Activated naive CD8-positive, alpha-beta T cell treated with anti-CD3 and anti-CD28 coated beads, Interleukin-2, amount 50 U/mL, for 24 hours (primary cell): Measurements from ENCODE around the gene FOXN3.
"Not testable (repeated sequence)": the region's sequence is repeated elsewhere in the genome, so short reads cannot be mapped to it uniquely, and the experiment has no call there.

ENCODE experiments used
- ATAC-seq: fragments of 150-1000 bp; cut with Tn5 transposase; one replicate; pipeline ENCODE4 v1.10.0; 2021
- DNase-seq: peaks from one replicate; pipeline ENCODE4 v3.0.0; 2021
- H3K27ac Mint-ChIP-seq: one replicate; pipeline ENCODE4 v1.8.0; 2021; ENCODE audit warnings: mild to moderate bottlenecking, mixed read lengths
- H3K27me3 Mint-ChIP-seq: one replicate; pipeline ENCODE4 v1.8.0; 2021; ENCODE audit warnings: mixed read lengths
- H3K36me3 Mint-ChIP-seq: one replicate; pipeline ENCODE4 v1.8.0; 2021; ENCODE audit warnings: low read depth, mixed read lengths
- H3K4me1 Mint-ChIP-seq: one replicate; pipeline ENCODE4 v1.8.0; 2021; ENCODE audit warnings: mixed read lengths
- H3K4me3 Mint-ChIP-seq: one replicate; pipeline ENCODE4 v1.8.0; 2021; ENCODE audit warnings: mild to moderate bottlenecking, moderate library complexity, mixed read lengths
- H3K9me3 Mint-ChIP-seq: one replicate; pipeline ENCODE4 v1.8.0; 2021; ENCODE audit warnings: mixed read lengths

Gene FOXN3

DNA sequence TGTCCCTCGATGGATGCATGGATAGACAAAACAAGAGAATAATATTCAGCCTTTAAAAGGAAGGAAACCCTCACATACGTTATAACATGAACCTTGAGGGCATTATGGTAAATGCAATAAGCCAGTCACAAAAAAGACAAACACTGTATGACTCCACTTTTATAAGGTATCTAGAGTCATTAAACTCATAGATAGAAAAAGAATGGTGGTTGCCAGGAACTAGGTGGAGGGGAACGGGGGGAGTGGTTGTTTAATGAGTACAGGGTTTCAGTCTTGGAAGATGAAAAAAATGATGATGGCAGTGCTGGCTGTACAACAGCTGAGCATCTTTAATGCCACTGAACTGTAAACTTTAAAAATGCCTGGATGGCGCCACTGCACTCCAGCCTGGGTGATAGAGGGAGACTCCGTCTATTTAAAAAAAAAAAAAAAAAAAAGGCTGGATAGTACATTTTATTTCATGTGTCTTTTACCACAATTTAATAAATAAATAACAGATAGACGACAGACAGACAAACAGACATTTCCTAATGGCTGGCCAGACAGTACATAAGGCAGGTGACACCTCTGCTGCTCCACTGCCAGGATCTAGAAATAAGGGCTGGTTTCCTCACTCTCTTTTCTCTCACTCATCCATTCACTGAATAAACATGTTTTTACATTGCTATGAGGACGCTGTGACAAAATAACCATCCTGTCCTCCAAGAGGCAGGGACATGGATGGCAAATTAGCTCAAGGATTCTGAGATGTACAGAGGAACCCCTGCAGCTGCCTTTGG lies 118.8 kb downstream of the FOXN3 start:
- ATAC-seq (no peak), DNase-seq (no peak)
- peaks cover 36% of the 10 kb centered on the region for H3K36me3 Mint-ChIP-seq
- H3K4me1 Mint-ChIP-seq, result peaks cover 41% of the 10 kb centered on the region
- H3K9me3 Mint-ChIP-seq, result no peaks in the 10 kb centered on the region
- no peak overlapping the region for H3K4me3 Mint-ChIP-seq
- no peaks in the 10 kb centered on the region for H3K27me3 Mint-ChIP-seq
- H3K27ac Mint-ChIP-seq, result no peak overlapping the region

DNA sequence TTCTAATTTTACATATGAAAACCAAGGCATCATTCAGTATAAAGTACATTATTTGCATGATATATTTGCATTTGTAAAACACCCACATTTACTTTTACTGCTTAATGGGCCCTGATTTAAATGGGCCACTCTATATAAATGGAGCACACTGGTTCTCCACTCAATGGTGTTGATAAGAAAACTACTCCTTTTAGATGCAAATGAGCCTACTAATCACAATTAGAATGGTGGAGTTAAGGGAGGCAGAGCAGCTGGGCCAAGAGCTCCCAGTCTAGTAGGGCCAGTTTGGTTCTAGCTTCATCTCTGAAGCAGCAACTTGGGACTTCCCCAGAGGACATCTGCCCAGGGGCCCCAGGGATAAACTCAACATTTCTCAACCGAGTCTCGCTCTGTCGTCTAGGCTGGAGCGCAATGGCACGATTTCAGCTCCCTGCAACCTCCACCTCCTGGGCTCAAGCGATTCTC lies 120.7 kb downstream of the FOXN3 start:
- Mint-ChIP-seq H3K9me3 (no peaks in the 10 kb centered on the region), H3K36me3 (peaks cover 27% of the 10 kb centered on the region), H3K27me3 (no peaks in the 10 kb centered on the region), H3K27ac (no peak overlapping the region), H3K4me1 (peaks cover 36% of the 10 kb centered on the region), H3K4me3 (no peak overlapping the region)
- DNase-seq (no peak), ATAC-seq (no peak)

DNA sequence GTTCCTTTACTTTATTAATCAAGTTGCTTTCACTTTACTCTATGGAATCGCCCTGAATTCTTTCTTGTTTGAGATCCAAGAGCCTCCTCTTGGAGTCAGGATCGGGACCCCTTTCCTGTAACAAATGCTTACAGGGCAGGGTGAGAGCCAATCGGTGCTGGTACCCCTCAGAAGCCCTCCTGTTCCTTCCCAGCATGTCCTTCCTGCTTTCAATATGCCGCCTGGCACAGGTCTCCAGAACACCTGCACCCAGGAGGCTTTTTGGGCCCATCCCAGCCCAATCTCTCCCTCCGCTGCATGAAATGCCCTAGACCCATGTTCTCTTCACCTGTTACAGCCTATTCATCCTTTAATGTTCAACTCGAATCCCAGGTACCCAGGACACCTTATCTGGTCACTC lies 122.2 kb downstream of the FOXN3 start:
- Mint-ChIP-seq H3K9me3 (no peaks in the 10 kb centered on the region), H3K36me3 (peaks cover 26% of the 10 kb centered on the region), H3K27me3 (no peaks in the 10 kb centered on the region), H3K4me3 (no peak overlapping the region), H3K4me1 (peaks cover 44% of the 10 kb centered on the region), H3K27ac (no peak overlapping the region)
- no peak for DNase-seq
- ATAC-seq, result no peak

DNA sequence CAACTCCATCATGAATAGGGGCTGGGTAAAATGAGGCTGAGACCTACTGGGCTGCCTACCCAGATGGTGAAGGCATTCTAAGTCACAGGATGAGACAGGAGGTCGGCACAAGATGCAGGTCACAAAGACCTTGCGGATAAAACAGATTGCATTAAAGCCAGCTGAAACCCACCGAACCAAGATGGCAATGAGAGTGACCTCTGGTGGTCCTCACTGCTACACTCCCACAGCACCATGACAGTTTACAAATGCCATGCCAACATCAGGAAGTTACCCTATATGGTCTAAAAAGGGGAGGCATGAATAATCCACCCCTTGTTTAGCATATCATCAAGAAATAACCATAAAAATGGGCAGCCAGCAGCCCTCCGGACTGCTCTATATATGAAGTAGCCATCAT lies 122.6 kb downstream of the FOXN3 start:
- Mint-ChIP-seq H3K4me1 (peaks cover 42% of the 10 kb centered on the region), H3K36me3 (peaks cover 26% of the 10 kb centered on the region)
- H3K9me3 Mint-ChIP-seq, ATAC-seq, H3K27ac Mint-ChIP-seq, DNase-seq, H3K27me3 Mint-ChIP-seq, H3K4me3 Mint-ChIP-seq: not testable (repeated sequence)

DNA sequence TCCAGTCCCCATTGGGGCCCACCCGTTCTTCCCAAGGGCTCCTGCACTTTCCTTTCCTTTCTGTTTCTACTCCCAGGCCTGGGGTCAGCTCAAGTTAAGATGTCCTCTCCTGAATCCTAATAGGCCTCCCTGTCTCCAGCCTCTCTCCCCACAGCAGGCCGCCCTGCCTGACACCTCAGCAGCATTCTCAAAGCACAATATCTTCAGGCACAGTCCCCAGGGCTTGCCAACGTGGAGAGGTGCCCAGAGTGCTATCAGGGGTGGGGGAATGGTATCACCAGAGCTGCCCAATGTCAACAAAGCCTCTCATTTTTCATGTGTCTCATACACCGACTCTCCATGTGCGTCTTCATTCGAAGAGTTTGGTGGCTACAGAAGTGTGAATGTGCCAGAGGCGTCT lies 123.0 kb downstream of the FOXN3 start:
- Mint-ChIP-seq H3K27ac (no peak overlapping the region), H3K4me1 (peaks cover 42% of the 10 kb centered on the region), H3K27me3 (no peaks in the 10 kb centered on the region), H3K9me3 (no peaks in the 10 kb centered on the region), H3K4me3 (no peak overlapping the region), H3K36me3 (peaks cover 22% of the 10 kb centered on the region)
- DNase-seq, result no peak
- no peak for ATAC-seq

DNA sequence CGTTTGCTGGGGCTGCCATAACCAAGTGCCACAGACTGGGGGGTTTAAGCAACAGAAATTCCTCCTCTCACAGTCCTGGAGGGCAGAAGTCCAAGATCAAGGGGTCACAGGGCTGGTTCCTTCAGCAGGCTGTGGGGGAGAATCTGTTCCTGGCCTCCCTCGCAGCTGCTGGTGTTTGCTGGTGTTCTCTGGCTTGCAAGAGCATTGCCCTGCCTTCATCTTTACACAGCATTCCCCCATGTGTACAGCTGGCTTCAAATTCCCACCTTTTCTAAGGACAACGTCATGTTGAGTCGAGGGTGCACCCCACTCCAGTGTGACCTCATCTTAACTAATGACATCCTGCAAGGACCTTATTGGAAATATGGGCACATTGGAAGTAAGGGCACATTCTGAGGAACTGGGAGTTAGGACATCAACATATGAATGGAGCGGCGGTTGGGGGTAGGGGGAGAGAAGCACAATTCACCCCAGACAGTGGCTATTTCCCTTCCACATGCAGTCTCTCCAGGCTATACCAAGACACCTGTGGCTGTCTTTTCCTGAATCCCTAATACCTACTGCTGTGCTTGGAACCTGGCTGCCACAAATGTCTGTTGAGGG lies 123.6 kb downstream of the FOXN3 start:
- Mint-ChIP-seq H3K36me3 (peaks cover 21% of the 10 kb centered on the region), H3K27me3 (no peaks in the 10 kb centered on the region), H3K9me3 (no peaks in the 10 kb centered on the region), H3K4me3 (no peak overlapping the region), H3K4me1 (peaks cover 40% of the 10 kb centered on the region), H3K27ac (no peak overlapping the region)
- DNase-seq (no peak), ATAC-seq (no peak)

DNA sequence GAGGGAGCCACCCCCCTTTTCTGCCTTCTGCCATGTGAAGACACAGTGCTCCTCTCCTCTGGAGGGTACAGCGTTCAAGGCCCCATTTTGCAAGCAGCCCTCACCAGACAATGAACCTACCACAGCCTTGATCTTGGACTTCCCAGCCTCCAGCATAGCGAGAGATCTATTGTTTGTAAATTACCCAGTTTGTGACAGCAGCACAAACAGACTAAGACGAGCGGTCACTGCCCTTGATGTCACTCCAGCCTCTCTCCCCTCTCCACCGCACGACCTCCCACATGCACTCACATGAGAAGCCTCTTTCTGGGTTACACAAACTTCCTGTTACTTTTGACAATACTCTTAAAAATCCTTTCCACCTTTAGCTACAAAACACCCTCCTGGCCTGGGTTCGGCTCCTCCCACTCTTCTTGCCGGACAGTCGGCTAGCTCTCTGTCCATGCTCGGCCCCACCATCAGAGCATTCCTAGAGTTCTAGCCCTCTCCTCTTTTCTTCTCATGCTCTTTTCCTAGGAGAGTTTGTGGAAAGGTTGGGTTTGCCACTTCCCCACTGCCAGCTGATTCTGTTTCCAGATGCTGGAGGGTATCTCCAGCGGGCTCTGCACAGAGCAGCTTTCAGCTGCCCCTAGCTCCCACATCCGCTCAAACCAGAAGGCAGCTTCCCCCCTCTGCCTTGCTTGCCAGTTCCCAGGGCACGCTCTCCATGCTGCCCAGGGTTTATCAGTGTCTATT lies 124.3 kb downstream of the FOXN3 start:
- Mint-ChIP-seq H3K27me3 (no peaks in the 10 kb centered on the region), H3K36me3 (peaks cover 17% of the 10 kb centered on the region), H3K9me3 (no peaks in the 10 kb centered on the region), H3K4me1 (peaks cover 42% of the 10 kb centered on the region), H3K4me3 (no peak overlapping the region), H3K27ac (no peak overlapping the region)
- ATAC-seq (no peak), DNase-seq (no peak)

DNA sequence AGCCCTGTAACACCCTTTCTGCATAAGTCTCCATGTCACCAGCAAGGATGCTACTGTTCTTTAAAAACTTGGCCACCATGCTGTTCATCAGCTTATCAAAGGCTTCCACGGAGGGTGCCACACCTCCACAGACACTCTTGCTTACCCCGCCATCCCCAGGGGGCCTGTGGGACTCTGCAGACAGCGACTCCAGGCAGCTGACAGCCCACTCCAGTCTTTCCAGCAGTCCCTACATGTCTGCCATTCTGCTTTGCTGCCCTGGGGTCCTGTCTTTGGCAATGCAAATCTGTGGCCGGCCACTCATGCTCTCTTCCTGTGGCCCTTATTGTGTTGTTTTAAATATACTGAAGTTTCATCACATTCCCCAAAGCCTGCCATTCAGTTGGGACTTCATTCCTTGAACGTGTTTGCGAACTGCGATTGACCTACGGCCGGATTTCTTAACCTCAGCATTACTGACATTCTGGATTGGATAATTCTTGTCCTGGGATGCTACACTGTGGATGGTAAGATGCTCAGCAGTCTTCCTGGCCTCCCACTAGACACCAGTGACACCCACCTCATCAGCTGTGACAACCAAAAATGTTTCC lies 125.6 kb downstream of the FOXN3 start:
- Mint-ChIP-seq H3K36me3 (peaks cover 20% of the 10 kb centered on the region), H3K4me1 (peaks cover 51% of the 10 kb centered on the region), H3K27me3 (no peaks in the 10 kb centered on the region), H3K9me3 (no peaks in the 10 kb centered on the region), H3K4me3 (no peak overlapping the region), H3K27ac (no peak overlapping the region)
- DNase-seq (no peak), ATAC-seq (no peak)

DNA sequence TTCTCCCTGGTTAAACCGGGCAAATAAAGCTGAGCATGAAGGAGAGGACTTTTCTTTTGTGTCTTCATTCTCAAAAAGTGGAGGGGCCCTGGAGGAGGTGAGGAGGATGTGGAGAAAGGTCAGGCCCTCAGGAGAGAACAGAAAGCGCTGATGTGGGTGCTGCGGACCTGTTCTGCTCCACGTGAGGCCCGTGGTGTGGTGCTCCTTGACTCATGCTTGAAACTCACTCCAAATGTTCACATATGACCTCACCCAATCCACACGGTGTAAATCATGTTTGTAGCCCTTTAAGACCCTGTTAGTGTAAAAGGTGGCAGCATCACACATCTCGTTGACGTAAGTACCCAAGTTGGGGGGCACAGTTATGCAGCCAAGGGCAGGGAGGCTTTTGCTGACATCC lies 126.2 kb downstream of the FOXN3 start:
- Mint-ChIP-seq H3K36me3 (peaks cover 18% of the 10 kb centered on the region), H3K9me3 (no peaks in the 10 kb centered on the region), H3K27me3 (no peaks in the 10 kb centered on the region), H3K4me1 (peaks cover 52% of the 10 kb centered on the region), H3K4me3 (no peak overlapping the region), H3K27ac (no peak overlapping the region)
- no peak for DNase-seq
- peak; percentile 29 for ATAC-seq

DNA sequence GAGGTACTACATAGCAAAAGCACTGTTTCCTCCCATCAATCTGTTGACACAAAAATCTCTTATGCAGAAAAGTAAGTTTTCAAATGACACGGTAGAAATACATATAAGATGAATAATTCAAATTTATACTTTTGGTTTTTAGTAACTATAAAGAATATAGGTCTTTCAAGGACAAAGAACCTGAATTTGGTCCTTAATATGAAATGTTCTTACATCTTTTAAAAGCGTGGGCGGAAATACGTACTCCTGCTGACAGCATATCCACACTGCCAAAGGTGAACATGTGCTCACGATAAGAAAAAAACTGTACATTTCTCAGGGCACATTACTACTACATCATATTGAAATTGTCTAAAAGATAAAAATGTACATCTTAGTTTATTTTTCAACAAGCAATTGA lies 127.6 kb downstream of the FOXN3 start:
- Mint-ChIP-seq H3K36me3 (peaks cover 18% of the 10 kb centered on the region), H3K4me3 (no peak overlapping the region), H3K27me3 (no peaks in the 10 kb centered on the region), H3K9me3 (no peaks in the 10 kb centered on the region), H3K4me1 (peaks cover 58% of the 10 kb centered on the region), H3K27ac (no peak overlapping the region)
- ATAC-seq (no peak), DNase-seq (no peak)

DNA sequence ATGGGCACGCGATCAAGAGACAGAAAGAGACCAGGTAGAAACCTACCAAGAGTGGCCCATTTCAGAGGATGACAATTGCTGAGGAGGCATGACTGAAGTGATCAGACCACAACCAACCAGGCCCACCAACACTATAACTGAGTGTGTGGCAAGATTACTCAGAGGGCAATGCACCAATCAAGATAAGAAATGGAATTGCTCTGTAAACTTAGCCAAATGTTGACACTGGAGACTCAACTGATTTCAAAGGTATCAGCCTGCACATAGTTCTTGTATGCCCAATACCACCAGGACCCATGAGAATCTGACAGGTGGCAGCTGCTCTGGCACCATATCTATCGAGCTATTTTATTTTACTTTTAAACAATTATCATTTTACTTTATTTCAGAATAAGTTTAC lies 128.9 kb downstream of the FOXN3 start:
- Mint-ChIP-seq H3K27me3 (no peaks in the 10 kb centered on the region), H3K9me3 (no peaks in the 10 kb centered on the region), H3K4me3 (no peak overlapping the region), H3K27ac (no peak overlapping the region), H3K4me1 (peaks cover 61% of the 10 kb centered on the region), H3K36me3 (peaks cover 20% of the 10 kb centered on the region)
- ATAC-seq (peak; percentile 44), DNase-seq (no peak)

DNA sequence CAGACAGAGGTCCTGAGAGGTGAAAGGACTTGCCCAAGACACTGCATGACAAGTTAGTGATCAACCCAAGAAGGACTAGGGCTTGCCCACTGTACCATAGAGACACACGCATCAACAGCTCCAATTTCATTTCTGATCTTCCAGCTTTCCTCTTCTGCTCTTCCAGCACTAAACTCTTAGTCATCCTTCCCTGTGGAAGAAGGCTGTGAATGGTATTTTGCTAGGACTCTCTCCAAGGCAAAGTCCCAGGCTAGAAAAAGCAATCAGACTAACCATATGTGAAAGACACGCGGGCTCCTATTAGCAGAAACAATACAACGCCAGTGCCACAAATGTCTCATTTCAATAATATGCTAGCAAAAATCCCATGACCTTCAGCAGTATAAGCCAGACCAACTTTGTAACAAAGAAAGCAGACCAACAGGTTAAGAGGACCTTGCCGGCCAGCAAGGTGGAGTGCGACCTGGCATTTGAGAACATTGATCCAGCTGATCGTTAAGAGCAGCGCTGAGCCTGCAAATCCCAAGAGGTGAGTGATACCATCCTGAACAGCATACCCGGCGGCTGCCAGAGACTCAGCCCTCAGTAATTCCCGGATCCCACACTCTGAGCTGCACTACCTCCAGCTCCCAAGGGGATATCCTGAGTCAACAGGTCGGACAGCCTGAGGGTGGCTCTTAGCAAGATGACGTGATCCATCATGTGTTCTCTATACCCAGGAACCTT lies 132.5 kb downstream of the FOXN3 start:
- DNase-seq (no peak), ATAC-seq (no peak)
- Mint-ChIP-seq H3K9me3 (no peaks in the 10 kb centered on the region), H3K36me3 (peaks cover 27% of the 10 kb centered on the region), H3K4me3 (no peak overlapping the region), H3K27me3 (no peaks in the 10 kb centered on the region), H3K4me1 (peaks cover 71% of the 10 kb centered on the region), H3K27ac (peak overlapping the region; percentile 51)

DNA sequence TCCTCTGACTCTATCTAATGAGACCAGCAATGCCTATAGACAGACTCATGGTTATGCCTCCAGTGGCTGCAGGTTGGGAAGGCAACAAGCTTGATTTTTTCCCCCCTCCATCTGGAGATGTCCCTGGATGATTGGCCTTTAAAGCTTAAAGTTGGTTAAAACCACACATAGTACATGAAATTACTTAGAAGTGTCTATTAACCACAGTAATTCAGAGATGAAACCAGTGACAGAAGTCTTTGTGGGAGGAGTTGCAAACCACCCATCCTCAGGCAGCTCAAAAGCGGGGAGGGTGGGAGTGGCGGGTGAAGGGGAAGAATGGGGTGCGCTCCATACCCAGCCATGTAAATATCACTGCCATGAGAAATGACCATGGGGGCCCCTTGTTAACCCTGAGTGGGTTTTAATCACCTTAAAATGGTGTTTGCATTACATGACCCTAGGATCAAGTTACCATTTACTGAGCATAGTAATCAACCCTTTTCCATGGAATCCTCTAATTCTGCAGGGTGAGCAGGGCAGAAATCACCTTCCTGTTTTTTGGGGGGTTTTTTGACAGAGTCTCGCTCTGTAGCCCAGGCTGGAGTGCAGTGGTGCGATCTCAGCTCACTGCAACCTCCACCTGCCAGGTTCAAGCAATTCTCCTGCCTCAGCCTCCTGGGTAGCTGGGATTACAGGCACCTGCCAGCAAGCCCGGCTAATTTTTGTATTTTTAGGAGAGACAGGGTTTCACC lies 133.5 kb downstream of the FOXN3 start:
- Mint-ChIP-seq H3K4me3 (peak overlapping the region; percentile 18), H3K9me3 (no peaks in the 10 kb centered on the region), H3K27ac (peak overlapping the region; percentile 75), H3K4me1 (peaks cover 81% of the 10 kb centered on the region), H3K27me3 (no peaks in the 10 kb centered on the region), H3K36me3 (peaks cover 36% of the 10 kb centered on the region)
- ATAC-seq, result peak; percentile 96
- DNase-seq, result peak; percentile 60

DNA sequence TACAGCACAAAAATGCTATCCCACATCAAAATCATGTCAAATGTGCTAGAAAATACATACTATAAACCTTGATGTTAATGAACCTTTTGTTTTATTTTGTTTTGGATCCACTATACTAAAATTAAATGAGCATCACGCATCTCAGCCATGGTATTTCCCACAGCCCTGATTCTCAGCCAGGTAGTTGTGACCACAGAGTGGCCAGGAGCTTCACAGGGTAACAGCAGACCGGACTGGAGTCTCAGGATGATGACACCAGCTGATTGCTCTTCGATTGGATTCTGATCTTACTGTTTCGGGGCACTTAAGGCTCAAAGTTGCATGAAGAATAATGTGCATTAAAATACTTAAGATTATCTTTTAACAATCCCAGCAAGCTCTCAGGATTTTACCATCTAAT lies 134.8 kb downstream of the FOXN3 start:
- Mint-ChIP-seq H3K27me3 (no peaks in the 10 kb centered on the region), H3K9me3 (no peaks in the 10 kb centered on the region), H3K4me3 (no peak overlapping the region), H3K27ac (peak overlapping the region; percentile 42), H3K36me3 (peaks cover 44% of the 10 kb centered on the region), H3K4me1 (peaks cover 86% of the 10 kb centered on the region)
- ATAC-seq (no peak), DNase-seq (no peak)
